Vagina (tissue), 2 donors: ENCODE data around the gene ZDHHC1. TPM values are rescaled to one million over a fixed set of nuclear protein-coding genes. Genes with fewer than 3 reads are reported as not detected.

Experiments used
- DNase-seq, 2 donors: peaks; one replicate each; pipeline ENCODE4 v3.0.0-alpha.2; 2017; ENCODE audit errors: extremely low spot score in 2 of 2
- H3K27ac ChIP-seq: fragments of 200-600 bp; sonication (generic); one replicate; pipeline ENCODE4 v1.5.1; 2019
- H3K27me3 ChIP-seq: fragments of 200-600 bp; sonication (generic); one replicate; pipeline ENCODE4 v1.5.1; 2019
- H3K36me3 ChIP-seq, 2 donors: fragments of 200-600 bp; sonication (generic); one replicate each; pipeline ENCODE4 v1.5.1; 2017 to 2019
- H3K4me1 ChIP-seq: fragments of 200-600 bp; sonication (generic); one replicate; pipeline ENCODE4 v1.5.1; 2019
- H3K4me3 ChIP-seq, 2 donors: fragments of 200-600 bp; sonication (generic); 1 replicate in 1 of 2; 2 replicates in 1 of 2; pipeline ENCODE4 v1.5.1; 2016 to 2019
- H3K9me3 ChIP-seq: fragments of 200-600 bp; sonication (generic); one replicate; pipeline ENCODE4 v1.5.1; 2019
- CTCF ChIP-seq, 3 experiments: fragments of 450-650 bp in 2 of 3; fragments of 200-600 bp in 1 of 3; sonication (generic) in 1 of 3; IDR thresholded peaks; one replicate each; pipeline ENCODE4 v1.5.1; 2017 to 2019; ENCODE audit warnings: antibody characterized with exemption in 3 of 3, mild to moderate bottlenecking in 2 of 3, moderate library complexity in 2 of 3
- POLR2A ChIP-seq, 2 donors: fragments of 450-650 bp; IDR thresholded peaks; one replicate each; pipeline ENCODE4 v1.6.1; 2017; ENCODE audit warnings: antibody characterized with exemption in 2 of 2, mild to moderate bottlenecking in 2 of 2, moderate library complexity in 2 of 2
- POLR2AphosphoS5 ChIP-seq, 2 donors: sonication (generic); formaldehyde crosslinking; IDR thresholded peaks; one replicate each; pipeline ENCODE4 v1.9.0; 2017; ENCODE audit warnings: antibody characterized with exemption in 2 of 2, mild to moderate bottlenecking in 2 of 2, low read depth in 1 of 2; ENCODE audit not compliant: insufficient read depth in 1 of 2
- intact Hi-C: fragments of 100-400 bp; cut with DNase I; formaldehyde crosslinking; loops from one replicate; pipeline ENCODE4 v1.15.1; 2023
- total RNA-seq: library from RNA; depleted of rRNA; stranded (reverse); fragments of >200 nt; gene quantifications from one replicate; pipeline ENCODE4 v1.2.3, GENCODE V29; 2016

ZDHHC1 gene
- total RNA-seq, 1 donor from 2014 or later, result 22.3 TPM

- H3K27me3 ChIP-seq, result no peaks in the 10 kb centered on the region
- H3K4me1 ChIP-seq, result peaks cover 57% of the 10 kb centered on the region
- H3K27ac ChIP-seq, result peak overlapping the region; percentile 40
- no peaks in the 10 kb centered on the region for H3K9me3 ChIP-seq
- peak overlapping the region; percentile 43 to 62 for H3K4me3 ChIP-seq
- no peak for TF ChIP-seq CTCF (IDR thresholded peaks at IDR 0.05)
- TF ChIP-seq POLR2AphosphoS5 (IDR thresholded peaks at IDR 0.05; ENCODE audit: insufficient read depth in 1 of 2, low read depth in 1 of 2), result no peak
- no peak for TF ChIP-seq POLR2A (IDR thresholded peaks at IDR 0.05)
- DNase-seq, result no peak
- H3K36me3 ChIP-seq, result no peaks in the 10 kb centered on the region
- intact Hi-C loops, result no loop called here
Measured at GRCh38 chr16:67391424-67392300, 24.6 kb downstream of the ZDHHC1 start.

- TF ChIP-seq POLR2AphosphoS5 (IDR thresholded peaks at IDR 0.05; ENCODE audit: insufficient read depth in 1 of 2, low read depth in 1 of 2) (no peak), POLR2A (IDR thresholded peaks at IDR 0.05) (no peak), CTCF (IDR thresholded peaks at IDR 0.05) (no peak)
- Histone ChIP-seq H3K4me3 (no peak overlapping the region), H3K27me3 (no peaks in the 10 kb centered on the region), H3K4me1 (peaks cover 49% of the 10 kb centered on the region), H3K27ac (no peak overlapping the region), H3K36me3 (no peaks in the 10 kb centered on the region), H3K9me3 (no peaks in the 10 kb centered on the region)
- no peak for DNase-seq
- intact Hi-C loops, result no loop called here
Measured at GRCh38 chr16:67390816-67391423, 25.4 kb downstream of the ZDHHC1 start.

- intact Hi-C loops, result no loop called here
- no peak for DNase-seq
- no peak overlapping the region for H3K27ac ChIP-seq
- H3K36me3 ChIP-seq, result no peaks in the 10 kb centered on the region
- TF ChIP-seq POLR2A (IDR thresholded peaks at IDR 0.05) (no peak), POLR2AphosphoS5 (IDR thresholded peaks at IDR 0.05; ENCODE audit: insufficient read depth in 1 of 2, low read depth in 1 of 2) (no peak), CTCF (IDR thresholded peaks at IDR 0.05) (no peak)
- H3K9me3 ChIP-seq, result no peaks in the 10 kb centered on the region
- no peak overlapping the region for H3K4me3 ChIP-seq
- H3K27me3 ChIP-seq, result no peaks in the 10 kb centered on the region
- peaks cover 42% of the 10 kb centered on the region for H3K4me1 ChIP-seq
Measured at GRCh38 chr16:67389911-67390815, 26.1 kb downstream of the ZDHHC1 start.

- H3K27ac ChIP-seq, result no peak overlapping the region
Measured at GRCh38 chr16:67388591-67388990, 27.7 kb downstream of the ZDHHC1 start.

More at GRCh38 chr16:67388591-67388990, 27.7 kb downstream of the ZDHHC1 start:
- Histone ChIP-seq H3K9me3 (no peaks in the 10 kb centered on the region), H3K27me3 (no peaks in the 10 kb centered on the region), H3K36me3 (no peaks in the 10 kb centered on the region), H3K4me1 (peaks cover 29% of the 10 kb centered on the region), H3K4me3 (no peak overlapping the region)
- no peak for DNase-seq
- TF ChIP-seq POLR2A (IDR thresholded peaks at IDR 0.05), result no peak
- no peak for TF ChIP-seq CTCF (IDR thresholded peaks at IDR 0.05)
- TF ChIP-seq POLR2AphosphoS5 (IDR thresholded peaks at IDR 0.05; ENCODE audit: insufficient read depth in 1 of 2, low read depth in 1 of 2), result no peak
- intact Hi-C loops, result no loop called here
